NB4 (cell line): ENCODE data around the gene TCERG1L.

Experiments
- CTCF ChIP-seq: IDR thresholded peaks from one replicate; pipeline ENCODE4 v1.5.1; 2012; ENCODE audit warnings: low read depth, low read length
- POLR2A ChIP-seq: IDR thresholded peaks from 2 replicates; pipeline ENCODE4 v1.6.1; 2011; ENCODE audit warnings: mild to moderate bottlenecking; ENCODE audit not compliant: insufficient read length; ENCODE audit errors: extremely low read depth

- no peak for TF ChIP-seq CTCF
- TF ChIP-seq POLR2A, result no peak
These were observed 163.3 kb downstream of the TCERG1L start for GRCh38 chr10:131148270-131148669.
